ENCODE measurements around the gene ASPSCR1. TPM values are rescaled to one million over a fixed set of nuclear protein-coding genes. Genes with fewer than 3 reads are reported as not detected.

Gene ASPSCR1
- total and polyA plus RNA-seq, 2 of the 13 experiments (the other 11 are each of a cell fraction or from before 2014, with no cell fraction given) = 274 to 314 TPM

GRCh38 chr17:81993729-81994592 is 16.5 kb downstream of the ASPSCR1 start (continued):
- no peak for TF ChIP-seq TEAD2 (CRISPR knock-in tag; IDR thresholded peaks at IDR 0.05)
- TF ChIP-seq ZFP82 (CRISPR knock-in tag; IDR thresholded peaks at IDR 0.05; ENCODE audit: borderline replicate concordance) = no peak
- no peak for TF ChIP-seq HMG20B (CRISPR knock-in tag; conservative IDR thresholded peaks at IDR 0.05)
- TF ChIP-seq, protein P1, sequence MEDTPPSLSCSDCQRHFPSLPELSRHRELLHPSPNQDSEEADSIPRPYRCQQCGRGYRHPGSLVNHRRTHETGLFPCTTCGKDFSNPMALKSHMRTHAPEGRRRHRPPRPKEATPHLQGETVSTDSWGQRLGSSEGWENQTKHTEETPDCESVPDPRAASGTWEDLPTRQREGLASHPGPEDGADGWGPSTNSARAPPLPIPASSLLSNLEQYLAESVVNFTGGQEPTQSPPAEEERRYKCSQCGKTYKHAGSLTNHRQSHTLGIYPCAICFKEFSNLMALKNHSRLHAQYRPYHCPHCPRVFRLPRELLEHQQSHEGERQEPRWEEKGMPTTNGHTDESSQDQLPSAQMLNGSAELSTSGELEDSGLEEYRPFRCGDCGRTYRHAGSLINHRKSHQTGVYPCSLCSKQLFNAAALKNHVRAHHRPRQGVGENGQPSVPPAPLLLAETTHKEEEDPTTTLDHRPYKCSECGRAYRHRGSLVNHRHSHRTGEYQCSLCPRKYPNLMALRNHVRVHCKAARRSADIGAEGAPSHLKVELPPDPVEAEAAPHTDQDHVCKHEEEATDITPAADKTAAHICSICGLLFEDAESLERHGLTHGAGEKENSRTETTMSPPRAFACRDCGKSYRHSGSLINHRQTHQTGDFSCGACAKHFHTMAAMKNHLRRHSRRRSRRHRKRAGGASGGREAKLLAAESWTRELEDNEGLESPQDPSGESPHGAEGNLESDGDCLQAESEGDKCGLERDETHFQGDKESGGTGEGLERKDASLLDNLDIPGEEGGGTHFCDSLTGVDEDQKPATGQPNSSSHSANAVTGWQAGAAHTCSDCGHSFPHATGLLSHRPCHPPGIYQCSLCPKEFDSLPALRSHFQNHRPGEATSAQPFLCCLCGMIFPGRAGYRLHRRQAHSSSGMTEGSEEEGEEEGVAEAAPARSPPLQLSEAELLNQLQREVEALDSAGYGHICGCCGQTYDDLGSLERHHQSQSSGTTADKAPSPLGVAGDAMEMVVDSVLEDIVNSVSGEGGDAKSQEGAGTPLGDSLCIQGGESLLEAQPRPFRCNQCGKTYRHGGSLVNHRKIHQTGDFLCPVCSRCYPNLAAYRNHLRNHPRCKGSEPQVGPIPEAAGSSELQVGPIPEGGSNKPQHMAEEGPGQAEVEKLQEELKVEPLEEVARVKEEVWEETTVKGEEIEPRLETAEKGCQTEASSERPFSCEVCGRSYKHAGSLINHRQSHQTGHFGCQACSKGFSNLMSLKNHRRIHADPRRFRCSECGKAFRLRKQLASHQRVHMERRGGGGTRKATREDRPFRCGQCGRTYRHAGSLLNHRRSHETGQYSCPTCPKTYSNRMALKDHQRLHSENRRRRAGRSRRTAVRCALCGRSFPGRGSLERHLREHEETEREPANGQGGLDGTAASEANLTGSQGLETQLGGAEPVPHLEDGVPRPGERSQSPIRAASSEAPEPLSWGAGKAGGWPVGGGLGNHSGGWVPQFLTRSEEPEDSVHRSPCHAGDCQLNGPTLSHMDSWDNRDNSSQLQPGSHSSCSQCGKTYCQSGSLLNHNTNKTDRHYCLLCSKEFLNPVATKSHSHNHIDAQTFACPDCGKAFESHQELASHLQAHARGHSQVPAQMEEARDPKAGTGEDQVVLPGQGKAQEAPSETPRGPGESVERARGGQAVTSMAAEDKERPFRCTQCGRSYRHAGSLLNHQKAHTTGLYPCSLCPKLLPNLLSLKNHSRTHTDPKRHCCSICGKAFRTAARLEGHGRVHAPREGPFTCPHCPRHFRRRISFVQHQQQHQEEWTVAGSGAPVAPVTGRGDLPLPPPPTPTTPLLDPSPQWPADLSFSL (CRISPR knock-in tag; IDR thresholded peaks at IDR 0.05) = no peak; the same call in 1 of the 2 replicates
- peak; percentile 52; the same call in 1 of the 2 replicates for TF ChIP-seq ZNF777 (CRISPR knock-in tag; IDR thresholded peaks at IDR 0.05)
- no peak for TF ChIP-seq GLI4 (CRISPR knock-in tag; IDR thresholded peaks at IDR 0.05; ENCODE audit: borderline replicate concordance)
- no peak for TF ChIP-seq NR3C1 (CRISPR knock-in tag; IDR thresholded peaks at IDR 0.05)
- peak; percentile 63 for TF ChIP-seq GFI1 (CRISPR knock-in tag; IDR thresholded peaks at IDR 0.05; ENCODE audit: borderline replicate concordance)
- peak; percentile 56; the same call in 1 of the 2 replicates for TF ChIP-seq IRF9 (CRISPR knock-in tag; IDR thresholded peaks at IDR 0.05; ENCODE audit: borderline replicate concordance)
- TF ChIP-seq ZNF773 (CRISPR knock-in tag; IDR thresholded peaks at IDR 0.05; ENCODE audit: borderline replicate concordance) = no peak
- TF ChIP-seq ZFX (CRISPR knock-in tag; IDR thresholded peaks at IDR 0.05; ENCODE audit: low read depth) = peak; percentile 78
- TF ChIP-seq ZNF703 (CRISPR knock-in tag; IDR thresholded peaks at IDR 0.05; ENCODE audit: borderline replicate concordance) = peak; percentile 86; the same call in 1 of the 2 replicates
- TF ChIP-seq ZNF12 (CRISPR knock-in tag; IDR thresholded peaks at IDR 0.05) = no peak
- TF ChIP-seq ZNF7 (CRISPR knock-in tag; IDR thresholded peaks at IDR 0.05) = no peak
- peak; percentile 64 for TF ChIP-seq HNRNPLL (IDR thresholded peaks at IDR 0.05; ENCODE audit: low read depth, low read length, poor library complexity, severe bottlenecking)
- no peak for TF ChIP-seq MBD4 (IDR thresholded peaks at IDR 0.05; ENCODE audit: borderline replicate concordance, low read length)
- TF ChIP-seq CTCF (CRISPR knock-in tag; IDR thresholded peaks at IDR 0.05) = peak; percentile 54
- TF ChIP-seq ZSCAN21 (CRISPR knock-in tag; IDR thresholded peaks at IDR 0.05; ENCODE audit: borderline replicate concordance) = peak; percentile 70
- TF ChIP-seq TGIF2 (CRISPR knock-in tag; IDR thresholded peaks at IDR 0.05) = peak; percentile 67; the same call in 1 of the 2 replicates
- peak; percentile 11 for TF ChIP-seq RBM39 (IDR thresholded peaks at IDR 0.05; ENCODE audit: low read depth, low read length, poor library complexity, severe bottlenecking)
